ENCODE measurements around the gene MAPK14.
A peak's percentile ranks its signal among the peaks of the same experiment; 100 is the strongest.

MAPK14 gene

GRCh38 chr6:36038120-36038876 lies 10.7 kb downstream of the MAPK14 start:
- DNase-seq (ENCODE audit: low spot score): no peak

GRCh38 chr6:36039112-36039511 lies 11.5 kb downstream of the MAPK14 start:
- DNase-seq (ENCODE audit: low spot score): no peak

- DNase-seq (ENCODE audit: low spot score): no peak
Observed at GRCh38 chr6:36040958-36041357, 13.3 kb downstream of the MAPK14 start.

GRCh38 chr6:36042618-36043260 lies 15.1 kb downstream of the MAPK14 start:
- no peak for DNase-seq (ENCODE audit: low spot score)

GRCh38 chr6:36049582-36049981 lies 22.0 kb downstream of the MAPK14 start:
- DNase-seq (ENCODE audit: low spot score): no peak

GRCh38 chr6:36050305-36050704 lies 22.7 kb downstream of the MAPK14 start:
- no peak for DNase-seq (ENCODE audit: low spot score)

GRCh38 chr6:36050947-36051710 lies 23.5 kb downstream of the MAPK14 start:
- no peak for DNase-seq (ENCODE audit: low spot score)

- DNase-seq (ENCODE audit: low spot score): no peak
Observed at GRCh38 chr6:36052097-36052496, 24.5 kb downstream of the MAPK14 start.

- no peak for DNase-seq (ENCODE audit: low spot score)
Observed at GRCh38 chr6:36053878-36054277, 26.3 kb downstream of the MAPK14 start.

- DNase-seq (ENCODE audit: low spot score): no peak
Observed at GRCh38 chr6:36054415-36054814, 26.8 kb downstream of the MAPK14 start.

GRCh38 chr6:36054956-36055355 lies 27.3 kb downstream of the MAPK14 start:
- no peak for DNase-seq (ENCODE audit: low spot score)

- DNase-seq (ENCODE audit: low spot score): no peak
Observed at GRCh38 chr6:36056178-36056577, 28.6 kb downstream of the MAPK14 start.

- DNase-seq (ENCODE audit: low spot score): no peak
Observed at GRCh38 chr6:36061236-36061635, 33.6 kb downstream of the MAPK14 start.

GRCh38 chr6:36062247-36062646 lies 34.6 kb downstream of the MAPK14 start:
- DNase-seq (ENCODE audit: low spot score): no peak

- DNase-seq (ENCODE audit: low spot score): no peak
Observed at GRCh38 chr6:36063318-36064060, 35.9 kb downstream of the MAPK14 start.

- DNase-seq (ENCODE audit: low spot score): peak; percentile 37
Observed at GRCh38 chr6:36064770-36065396, 37.3 kb downstream of the MAPK14 start.

- DNase-seq (ENCODE audit: low spot score): no peak
Observed at GRCh38 chr6:36065916-36066315, 38.3 kb downstream of the MAPK14 start.

GRCh38 chr6:36066817-36067216 lies 39.2 kb downstream of the MAPK14 start:
- DNase-seq (ENCODE audit: low spot score): no peak

- peak; percentile 65 for DNase-seq (ENCODE audit: low spot score)
Observed at GRCh38 chr6:36067374-36068011, 39.9 kb downstream of the MAPK14 start.

- DNase-seq (ENCODE audit: low spot score): no peak
Observed at GRCh38 chr6:36068012-36068392, 40.4 kb downstream of the MAPK14 start.

GRCh38 chr6:36068586-36068985 lies 41.0 kb downstream of the MAPK14 start:
- DNase-seq (ENCODE audit: low spot score): no peak
